Activated CD8-positive, alpha-beta T cell treated with anti-CD3 and anti-CD28 coated beads, Interleukin-2, amount 10 ng/mL, durations not matched to agents 7 days and 5 days (primary cell): ENCODE measurements around the gene ZCCHC14. TPM values are rescaled to one million over a fixed set of nuclear protein-coding genes. Genes with fewer than 3 reads are reported as not detected.
"Not testable (repeated sequence)": the region's sequence is repeated elsewhere in the genome, so short reads cannot be mapped to it uniquely, and the experiment has no call there.

ENCODE experiments used
- ATAC-seq: fragments of 150-1000 bp; cut with Tn5 transposase; one replicate; pipeline ENCODE4 v1.10.0; 2021; ENCODE audit warnings: moderate library complexity
- CTCF ChIA-PET: fragments of 350-600 bp; sonication (Branson Sonifier 250); formaldehyde crosslinking; loops from one replicate; lab custom pipeline; 2021; ENCODE audit warnings: antibody characterized with exemption; lab: Charles Lee
- POLR2A ChIA-PET: fragments of 350-600 bp; sonication (Branson Sonifier 250); formaldehyde crosslinking; loops from one replicate; lab custom pipeline; 2021; ENCODE audit warnings: antibody characterized with exemption; lab: Charles Lee
- DNase-seq: peaks from one replicate; pipeline ENCODE4 v3.0.0-alpha.2; 2020
- H3K27ac Mint-ChIP-seq: one replicate; pipeline ENCODE4 v1.8.0; 2021; ENCODE audit warnings: mild to moderate bottlenecking, mixed read lengths
- H3K27me3 Mint-ChIP-seq: one replicate; pipeline ENCODE4 v1.8.0; 2021; ENCODE audit warnings: low read depth, mixed read lengths
- H3K36me3 Mint-ChIP-seq: one replicate; pipeline ENCODE4 v1.8.0; 2021; ENCODE audit warnings: low read depth, mixed read lengths
- H3K4me1 Mint-ChIP-seq: one replicate; pipeline ENCODE4 v1.8.0; 2021; ENCODE audit warnings: low read depth, mixed read lengths
- H3K4me3 Mint-ChIP-seq: one replicate; pipeline ENCODE4 v1.8.0; 2021; ENCODE audit warnings: mild to moderate bottlenecking, mixed read lengths
- H3K9me3 Mint-ChIP-seq: one replicate; pipeline ENCODE4 v1.8.0; 2022; ENCODE audit warnings: mixed read lengths; ENCODE audit not compliant: insufficient read depth
- total RNA-seq, 2 experiments: library from RNA; stranded (reverse); gene quantifications; one replicate each; pipeline ENCODE4 v1.2.3, GENCODE V29; 2021

Gene ZCCHC14
- total RNA-seq, 2 experiments from 2014 or later, result 2.6 to 2.7 TPM

- H3K4me3 Mint-ChIP-seq, H3K9me3 Mint-ChIP-seq, H3K27me3 Mint-ChIP-seq, H3K27ac Mint-ChIP-seq, POLR2A ChIA-PET, H3K4me1 Mint-ChIP-seq, DNase-seq, ATAC-seq, H3K36me3 Mint-ChIP-seq: not testable (repeated sequence)
- CTCF ChIA-PET, result interaction anchor here (0.8 kb wide), 1 partner anchor 117 kb away, joined by 3 read pairs; no protein-coding TSS in a partner anchor
These were observed 26.3 kb upstream of the ZCCHC14 start for GRCh38 chr16:87519170-87519569.

DNA sequence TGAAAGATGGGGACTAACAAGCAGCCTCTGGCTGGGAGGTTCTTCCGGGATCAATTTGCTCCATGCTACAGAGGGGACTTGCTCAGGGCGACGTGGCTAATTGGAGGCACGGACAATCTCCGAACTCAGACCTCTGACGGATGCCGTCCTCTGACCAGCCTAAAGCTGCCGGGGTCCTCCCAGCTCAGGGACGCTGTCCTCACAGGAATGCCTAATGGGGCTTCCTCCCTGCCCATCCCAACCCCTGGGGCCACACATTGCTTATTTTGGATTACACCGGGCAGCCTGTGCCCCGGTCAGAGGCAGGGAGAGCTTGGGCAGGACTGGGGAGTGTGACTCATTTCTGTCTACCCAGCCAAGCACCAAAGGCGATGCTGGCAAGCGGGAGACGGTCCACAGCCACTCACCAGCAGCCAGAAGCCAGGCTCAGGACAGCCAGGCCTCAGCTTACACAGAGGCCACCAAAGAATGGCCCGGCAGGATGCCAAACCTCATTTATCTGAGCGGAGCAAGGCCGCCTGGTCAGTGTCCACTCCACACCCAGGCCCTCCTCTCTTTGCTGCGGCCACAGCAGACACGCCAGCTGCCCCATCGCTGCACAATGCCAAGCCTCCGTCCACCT is 25.7 kb upstream of the ZCCHC14 start:
- POLR2A ChIA-PET, ATAC-seq, H3K9me3 Mint-ChIP-seq, DNase-seq, CTCF ChIA-PET, H3K4me3 Mint-ChIP-seq, H3K27me3 Mint-ChIP-seq, H3K4me1 Mint-ChIP-seq, H3K36me3 Mint-ChIP-seq, H3K27ac Mint-ChIP-seq: not testable (repeated sequence)

DNA sequence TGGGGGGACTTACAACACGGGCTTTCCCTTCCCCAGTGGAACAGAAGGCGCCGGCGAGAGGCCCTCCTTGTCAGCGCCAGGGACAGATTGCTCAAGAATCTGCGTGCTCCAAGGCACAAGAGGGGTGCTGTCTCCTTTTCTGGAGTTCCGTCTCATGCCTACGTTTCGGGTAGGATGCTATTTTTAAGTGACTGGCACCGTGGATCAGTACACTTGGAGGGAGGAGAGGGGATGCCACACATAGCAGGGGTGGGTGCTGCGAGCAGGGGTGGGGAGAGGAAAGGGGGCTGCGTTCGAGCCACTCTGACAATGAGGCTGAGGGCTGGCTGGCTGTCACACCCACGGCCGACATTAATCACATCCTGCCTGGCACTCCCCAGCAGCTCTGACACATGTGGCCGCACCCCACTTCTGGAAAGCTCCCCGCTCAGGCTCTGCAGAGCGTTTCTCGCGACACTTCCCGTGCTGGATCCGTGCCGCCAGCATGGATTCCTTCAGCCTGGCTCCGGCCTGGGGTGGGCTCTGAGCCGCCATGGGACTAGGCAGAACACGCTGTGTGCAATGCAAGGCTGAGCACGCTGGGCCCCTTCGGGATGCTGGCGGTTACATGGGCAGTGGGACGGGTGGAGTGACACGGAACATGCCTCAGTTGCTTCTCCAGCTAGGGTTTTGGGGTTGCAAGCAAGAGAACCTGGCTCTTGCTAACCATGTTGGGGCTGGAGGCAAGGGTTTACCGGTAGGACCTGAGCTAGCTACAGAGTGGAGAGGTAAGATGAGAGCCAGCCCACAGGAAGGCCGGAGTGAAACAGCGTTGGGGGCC is 25.0 kb upstream of the ZCCHC14 start:
- H3K27me3 Mint-ChIP-seq, POLR2A ChIA-PET, ATAC-seq, DNase-seq, H3K9me3 Mint-ChIP-seq, H3K4me1 Mint-ChIP-seq, H3K36me3 Mint-ChIP-seq, H3K4me3 Mint-ChIP-seq, H3K27ac Mint-ChIP-seq, CTCF ChIA-PET: not testable (repeated sequence)

GRCh38 chr16:87516361-87516760 is 23.5 kb upstream of the ZCCHC14 start:
- CTCF ChIA-PET, result no interaction called here
- Mint-ChIP-seq H3K36me3 (no peaks in the 10 kb centered on the region), H3K27me3 (no peaks in the 10 kb centered on the region), H3K27ac (no peak overlapping the region), H3K4me1 (no peaks in the 10 kb centered on the region), H3K9me3 (no peaks in the 10 kb centered on the region), H3K4me3 (no peak overlapping the region)
- ATAC-seq (no peak), DNase-seq (no peak)
- POLR2A ChIA-PET, result no interaction called here

GRCh38 chr16:87515475-87516330 is 22.9 kb upstream of the ZCCHC14 start:
- ChIA-PET CTCF (no interaction called here), POLR2A (no interaction called here)
- ATAC-seq, result no peak

DNA sequence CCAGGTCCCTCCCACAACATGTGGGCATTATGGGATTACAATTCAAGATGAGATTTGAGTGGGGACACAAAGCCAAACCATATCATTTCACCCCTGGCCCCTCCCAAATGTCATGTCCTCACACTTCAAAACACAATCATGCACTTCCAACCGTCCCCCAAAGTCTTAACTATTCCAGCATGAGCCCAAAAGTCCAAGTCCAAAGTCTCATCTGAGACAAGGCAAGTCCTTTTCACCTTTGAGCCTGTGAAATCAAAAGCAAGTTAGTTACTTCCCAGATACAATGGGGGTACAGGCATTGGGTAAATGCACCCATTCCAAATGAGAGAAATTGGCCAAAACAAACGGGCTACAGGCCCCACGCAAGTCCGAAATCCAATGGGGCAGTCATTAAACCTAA is 17.0 kb upstream of the ZCCHC14 start:
- H3K27me3 Mint-ChIP-seq, result peaks cover 14% of the 10 kb centered on the region
- CTCF ChIA-PET, H3K36me3 Mint-ChIP-seq, DNase-seq, H3K4me1 Mint-ChIP-seq, H3K27ac Mint-ChIP-seq, H3K4me3 Mint-ChIP-seq, ATAC-seq, POLR2A ChIA-PET, H3K9me3 Mint-ChIP-seq: not testable (repeated sequence)

More at GRCh38 chr16:87515475-87516330, 22.9 kb upstream of the ZCCHC14 start:
- H3K9me3 Mint-ChIP-seq, result no peaks in the 10 kb centered on the region
- H3K4me3 Mint-ChIP-seq, result no peak overlapping the region
- no peak for DNase-seq
- no peaks in the 10 kb centered on the region for H3K4me1 Mint-ChIP-seq
- H3K27ac Mint-ChIP-seq, result no peak overlapping the region
- H3K36me3 Mint-ChIP-seq, result no peaks in the 10 kb centered on the region
- no peaks in the 10 kb centered on the region for H3K27me3 Mint-ChIP-seq

GRCh38 chr16:87507351-87508069 is 14.7 kb upstream of the ZCCHC14 start:
- DNase-seq, result no peak
- Mint-ChIP-seq H3K9me3 (no peaks in the 10 kb centered on the region), H3K27me3 (peaks cover 14% of the 10 kb centered on the region), H3K36me3 (no peaks in the 10 kb centered on the region), H3K4me1 (peaks cover 6% of the 10 kb centered on the region), H3K4me3 (no peak overlapping the region), H3K27ac (no peak overlapping the region)
- CTCF ChIA-PET, result no interaction called here
- POLR2A ChIA-PET, result no interaction called here
- no peak for ATAC-seq

DNA sequence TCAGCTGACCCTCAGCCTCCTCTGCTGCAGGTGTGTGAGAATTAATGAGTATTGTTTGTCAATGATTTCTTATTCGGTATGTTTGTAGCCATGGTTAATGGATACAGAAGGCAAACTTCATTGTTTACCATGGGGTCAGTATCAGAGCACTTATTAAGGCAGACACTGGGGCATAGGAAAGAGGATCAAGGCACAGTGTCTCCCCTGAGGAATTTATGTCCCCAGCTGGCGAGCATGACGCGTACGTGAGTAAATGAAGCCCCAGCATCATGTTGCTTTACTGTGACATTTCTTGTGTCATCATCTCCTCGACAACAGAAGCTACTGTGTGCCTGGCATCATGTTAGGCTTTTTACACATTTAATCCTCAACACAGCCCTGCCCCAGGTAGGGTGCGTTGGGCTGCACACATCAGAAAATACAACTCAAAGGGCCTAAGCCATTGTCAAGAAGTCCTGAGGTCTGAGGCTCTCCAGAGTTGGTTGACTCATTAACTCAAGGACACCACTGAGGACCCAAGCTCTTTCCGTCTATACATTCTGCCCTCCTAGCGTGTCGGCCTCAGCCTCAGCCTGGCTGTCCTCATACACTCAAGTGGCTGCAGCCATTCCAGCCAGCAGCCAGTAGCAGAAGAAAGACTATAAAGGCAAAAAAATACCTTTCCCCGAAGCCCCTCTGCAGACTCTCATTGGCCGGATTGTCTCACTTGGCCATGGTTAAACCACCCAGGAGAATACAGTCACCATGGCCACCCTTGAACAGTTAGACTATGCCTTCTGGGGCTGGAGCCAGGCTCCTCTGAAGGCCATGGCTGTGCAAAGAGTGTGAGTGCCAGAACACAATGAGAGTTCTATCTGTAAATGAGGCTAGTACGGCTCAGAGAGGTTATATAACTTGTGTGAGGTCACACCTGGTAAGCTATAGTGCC is 13.9 kb upstream of the ZCCHC14 start:
- peaks cover 14% of the 10 kb centered on the region for H3K27me3 Mint-ChIP-seq
- peaks cover 6% of the 10 kb centered on the region for H3K4me1 Mint-ChIP-seq
- ATAC-seq (no peak), DNase-seq (no peak)
- ChIA-PET POLR2A (no interaction called here), CTCF (interaction anchor here (0.9 kb wide), 1 partner anchor 90 kb away, joined by 3 read pairs; no protein-coding TSS in a partner anchor)
- H3K9me3 Mint-ChIP-seq, result no peaks in the 10 kb centered on the region
- H3K4me3 Mint-ChIP-seq, result no peak overlapping the region
- no peaks in the 10 kb centered on the region for H3K36me3 Mint-ChIP-seq
- H3K27ac Mint-ChIP-seq, result no peak overlapping the region

DNA sequence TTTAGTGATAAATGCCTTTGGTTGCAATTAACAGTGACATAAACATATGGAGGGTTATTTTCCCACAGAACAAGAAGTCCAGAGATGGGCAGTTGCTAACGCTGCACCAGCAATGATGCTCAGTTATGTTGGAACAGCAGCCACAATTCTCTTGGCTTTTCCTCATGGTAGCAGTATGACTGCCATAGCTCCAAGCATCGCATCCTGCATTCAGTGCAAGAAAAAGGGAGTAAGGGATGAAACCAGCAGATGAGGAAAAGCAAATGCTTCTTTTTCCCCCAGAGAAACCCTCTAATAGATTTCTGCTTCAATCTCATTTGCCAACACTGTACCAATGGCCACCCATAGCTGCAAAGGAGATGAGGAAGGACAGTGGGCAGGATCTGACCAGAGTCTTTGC is 13.0 kb upstream of the ZCCHC14 start:
- POLR2A ChIA-PET, result no interaction called here
- peaks cover 14% of the 10 kb centered on the region for H3K27me3 Mint-ChIP-seq
- H3K9me3 Mint-ChIP-seq, result no peaks in the 10 kb centered on the region
- ATAC-seq, result no peak
- peaks cover 6% of the 10 kb centered on the region for H3K4me1 Mint-ChIP-seq
- H3K36me3 Mint-ChIP-seq, result no peaks in the 10 kb centered on the region
- no peak overlapping the region for H3K27ac Mint-ChIP-seq
- no peak overlapping the region for H3K4me3 Mint-ChIP-seq
- CTCF ChIA-PET, result interaction anchor here (0.9 kb wide), 1 partner anchor 89 kb away, joined by 3 read pairs; no protein-coding TSS in a partner anchor
- DNase-seq, result no peak

GRCh38 chr16:87503232-87503937 is 10.6 kb upstream of the ZCCHC14 start:
- ATAC-seq, CTCF ChIA-PET, DNase-seq, H3K27ac Mint-ChIP-seq, POLR2A ChIA-PET, H3K36me3 Mint-ChIP-seq, H3K9me3 Mint-ChIP-seq, H3K4me3 Mint-ChIP-seq, H3K4me1 Mint-ChIP-seq: not testable (repeated sequence)
- H3K27me3 Mint-ChIP-seq, result peaks cover 22% of the 10 kb centered on the region
